NCI-H526 treated with DMSO at 0.1 percent for 48 hours (cell line): Measurements from ENCODE around the gene TROAP.
"Not testable (repeated sequence)": the region's sequence is repeated elsewhere in the genome, so short reads cannot be mapped to it uniquely, and the experiment has no call there.

Experiments
- DNase-seq: peaks from one replicate; lab custom pipeline; 2025; lab: John Stamatoyannopoulos, UW

Gene TROAP

GRCh38 chr12:49294086-49294803 lies 28.8 kb upstream of the TROAP start:
- DNase-seq, result peak; percentile 58

GRCh38 chr12:49294804-49295081 lies 28.3 kb upstream of the TROAP start:
- no peak for DNase-seq

DNA sequence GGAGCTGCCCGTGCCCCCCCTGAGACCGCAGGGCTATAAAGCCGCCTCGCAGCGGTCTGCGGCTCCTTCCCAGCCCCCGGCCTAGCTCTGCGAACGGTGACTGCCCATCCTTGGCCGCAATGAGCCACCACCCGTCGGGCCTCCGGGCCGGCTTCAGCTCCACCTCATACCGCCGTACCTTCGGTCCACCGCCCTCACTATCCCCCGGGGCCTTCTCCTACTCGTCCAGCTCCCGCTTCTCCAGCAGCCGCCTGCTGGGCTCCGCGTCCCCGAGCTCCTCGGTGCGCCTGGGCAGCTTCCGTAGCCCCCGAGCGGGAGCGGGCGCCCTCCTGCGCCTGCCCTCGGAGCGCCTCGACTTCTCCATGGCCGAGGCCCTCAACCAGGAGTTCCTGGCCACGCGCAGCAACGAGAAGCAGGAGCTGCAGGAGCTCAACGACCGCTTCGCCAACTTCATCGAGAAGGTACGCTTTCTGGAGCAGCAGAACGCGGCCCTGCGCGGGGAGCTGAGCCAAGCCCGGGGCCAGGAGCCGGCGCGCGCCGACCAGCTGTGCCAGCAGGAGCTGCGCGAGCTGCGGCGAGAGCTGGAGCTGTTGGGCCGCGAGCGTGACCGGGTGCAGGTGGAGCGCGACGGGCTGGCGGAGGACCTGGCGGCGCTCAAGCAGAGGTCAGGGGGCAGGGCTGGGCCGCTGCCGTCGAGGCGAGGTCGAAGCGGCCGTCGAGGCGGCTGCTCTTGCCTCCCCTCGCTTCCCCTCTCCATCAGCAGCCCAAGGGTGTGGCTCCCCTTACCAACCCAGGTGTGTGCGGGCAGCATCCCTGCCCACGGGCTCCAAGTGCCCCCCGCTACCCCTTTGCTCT lies 27.7 kb upstream of the TROAP start, which contains the start of gene PRPH:
PRPH (plus strand) TSS at position 66 of the 855 bp plus-strand sequence; CDS start at position 120, 54 bp downstream.
- no peak for DNase-seq

- peak; percentile 58 for DNase-seq
Observed at GRCh38 chr12:49296034-49296835, 26.8 kb upstream of the TROAP start.

GRCh38 chr12:49296836-49297694 lies 26.0 kb upstream of the TROAP start:
- DNase-seq, result peak; percentile 58

DNA sequence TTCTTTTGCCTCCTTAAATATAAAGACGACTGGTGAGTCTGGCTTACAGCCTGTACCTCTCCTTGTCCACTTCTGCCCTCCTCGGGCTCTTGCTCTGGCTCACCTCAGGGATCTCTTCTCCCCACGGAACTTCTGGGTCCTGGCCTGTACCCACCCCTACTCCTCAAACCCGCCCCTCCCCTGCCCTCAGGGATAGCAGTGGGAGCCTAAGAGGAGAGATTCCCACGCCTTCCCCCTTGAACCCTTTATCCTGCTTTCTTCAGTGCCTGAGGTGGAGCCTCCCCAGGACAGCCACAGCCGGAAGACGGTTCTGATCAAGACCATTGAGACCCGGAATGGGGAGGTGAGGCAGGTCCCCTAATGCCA lies 25.4 kb upstream of the TROAP start:
- no peak for DNase-seq

- DNase-seq, result no peak
Observed at GRCh38 chr12:49298160-49298559, 24.9 kb upstream of the TROAP start.

GRCh38 chr12:49301760-49302159 lies 21.3 kb upstream of the TROAP start:
- DNase-seq, result no peak

DNA sequence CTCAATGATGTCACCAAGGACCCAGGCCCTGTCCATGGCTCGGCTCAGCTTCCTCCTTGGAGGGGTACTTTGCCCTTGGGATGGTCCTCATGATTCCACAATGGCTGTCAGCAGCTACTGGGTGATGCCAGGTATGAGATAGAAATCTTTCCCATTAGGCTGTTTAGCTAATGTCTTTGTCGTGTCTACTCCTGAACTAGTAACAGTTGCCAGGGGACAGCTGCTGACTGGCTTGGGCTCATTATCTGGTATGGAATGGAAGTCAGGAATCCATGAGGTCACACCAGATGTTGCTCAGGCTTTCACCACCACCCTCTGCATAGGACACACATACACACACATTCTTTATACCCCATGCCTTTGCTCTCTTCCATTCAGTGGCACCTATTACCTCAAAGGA lies 18.9 kb upstream of the TROAP start:
- DNase-seq, result no peak

- DNase-seq, result no peak
Observed at GRCh38 chr12:49305762-49306510, 17.1 kb upstream of the TROAP start.

DNA sequence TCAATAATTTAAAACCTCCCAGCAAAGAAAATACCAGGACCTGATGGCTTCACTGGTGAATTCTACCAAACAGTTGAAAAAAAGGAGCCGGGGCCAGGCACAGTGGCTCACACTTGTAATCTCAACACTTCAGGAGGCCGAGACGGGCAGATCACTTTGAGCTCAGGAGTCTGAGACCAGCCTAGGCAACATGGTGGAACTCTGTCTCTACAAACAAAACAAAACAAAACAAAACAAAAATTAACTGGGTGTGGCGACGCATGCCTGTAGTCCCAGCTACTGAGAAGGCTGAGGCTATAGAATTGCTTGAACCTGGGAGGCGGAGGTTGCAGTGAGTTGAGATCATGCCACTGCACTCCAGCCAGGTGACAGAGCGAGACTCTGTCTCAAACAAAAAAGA lies 13.7 kb upstream of the TROAP start:
- no peak for DNase-seq

DNA sequence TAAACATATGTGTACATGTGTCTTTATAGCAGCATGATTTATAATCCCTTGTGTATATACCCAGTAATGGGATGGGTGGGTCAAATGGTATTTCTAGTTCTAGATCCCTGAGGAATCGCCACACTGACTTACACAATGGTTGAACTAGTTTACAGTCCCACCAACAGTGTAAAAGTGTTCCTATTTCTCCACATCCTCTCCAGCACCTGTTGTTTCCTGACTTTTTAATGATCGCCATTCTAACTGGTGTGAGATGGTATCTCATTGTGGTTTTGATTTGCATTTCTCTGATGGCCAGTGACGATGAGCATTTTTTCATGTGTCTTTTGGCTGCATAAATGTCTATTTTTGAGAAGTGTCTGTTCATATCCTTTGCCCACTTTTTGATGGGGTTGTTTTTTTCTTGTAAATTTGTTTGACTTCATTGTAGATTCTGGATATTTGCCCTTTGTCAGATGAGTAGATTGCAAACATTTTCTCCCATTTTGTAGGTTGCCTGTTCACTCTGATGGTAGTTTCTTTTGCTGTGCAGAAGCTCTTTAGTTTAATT lies 12.5 kb upstream of the TROAP start:
- DNase-seq, result not testable (repeated sequence)

DNA sequence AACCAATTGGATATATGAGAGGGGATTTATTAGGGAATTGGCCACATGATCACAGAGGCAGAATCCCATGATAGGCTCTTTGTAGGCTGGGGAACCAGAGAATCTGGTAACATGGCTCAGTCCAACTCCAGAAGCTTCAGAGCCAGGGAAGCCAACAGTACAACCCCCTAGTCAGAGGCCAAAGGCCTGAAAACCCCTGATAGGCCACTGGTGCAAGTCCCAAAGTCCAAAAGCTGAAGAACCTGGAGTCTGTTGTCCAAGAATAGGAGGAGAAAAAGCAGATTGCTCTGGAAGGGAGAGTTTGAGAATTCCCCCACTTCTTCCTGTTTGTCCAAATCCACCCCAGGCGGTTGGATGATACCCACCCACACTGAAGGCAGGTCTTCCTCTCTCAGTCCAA lies 8.2 kb upstream of the TROAP start:
- no peak for DNase-seq

- DNase-seq, result not testable (repeated sequence)
Observed at GRCh38 chr12:49317118-49317517, 5.9 kb upstream of the TROAP start.

DNA sequence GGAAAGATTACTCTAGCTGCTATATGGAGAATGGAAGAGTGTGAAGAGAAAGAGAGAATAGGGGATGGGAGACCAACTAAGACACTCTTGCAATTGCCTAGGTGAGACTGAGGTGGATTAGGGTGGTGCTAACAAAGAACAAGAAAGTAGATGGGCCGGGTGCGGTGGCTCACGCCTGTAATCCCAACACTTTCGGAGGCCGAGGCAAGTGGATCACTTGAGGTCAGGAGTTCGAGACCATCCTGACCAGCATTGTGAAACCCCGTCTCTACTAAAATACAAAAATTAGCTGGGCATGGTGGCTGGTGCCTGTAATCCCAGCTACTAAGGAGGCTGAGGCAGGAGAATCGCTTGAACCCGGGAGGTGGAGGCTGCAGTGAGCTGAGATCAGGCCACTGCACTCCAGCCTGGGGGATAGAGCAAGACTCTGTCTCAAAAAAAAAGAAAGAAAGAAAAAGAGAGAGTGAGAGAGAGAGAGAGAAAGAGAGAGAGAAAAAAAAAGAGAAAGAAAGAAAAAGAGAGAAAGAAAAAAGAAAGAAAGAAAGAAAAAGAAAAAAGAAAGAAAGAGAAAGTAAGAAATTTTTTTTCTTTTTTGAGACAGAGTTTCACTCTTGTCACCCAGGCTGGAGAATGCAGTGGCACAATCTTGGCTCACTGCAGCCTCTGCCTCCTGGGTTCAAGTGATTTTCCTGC lies 2.5 kb upstream of the TROAP start:
- not testable (repeated sequence) for DNase-seq

GRCh38 chr12:49322367-49322707 lies 718 bp upstream of the TROAP start:
- DNase-seq, result no peak

- DNase-seq, result no peak
Observed at GRCh38 chr12:49323524-49324097, 556 bp downstream of the TROAP start.

DNA sequence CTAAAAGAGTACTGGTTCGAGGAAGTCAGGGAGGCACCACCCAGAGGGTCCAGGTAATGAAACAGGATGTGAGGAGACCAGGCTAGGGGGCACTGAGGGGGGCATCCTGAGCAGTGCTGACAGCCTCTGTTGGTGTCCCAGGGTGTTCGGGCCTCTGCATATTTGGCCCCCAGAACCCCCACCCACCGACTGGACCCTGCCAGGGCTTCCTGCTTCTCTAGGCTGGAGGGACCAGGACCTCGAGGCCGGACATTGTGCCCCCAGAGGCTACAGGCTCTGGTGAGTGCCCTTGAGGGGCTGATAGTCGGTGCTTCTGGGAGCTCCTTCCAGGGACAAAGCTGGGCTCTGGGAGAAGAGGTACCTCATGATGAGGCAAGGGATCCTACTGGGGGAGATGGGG lies 2.6 kb downstream of the TROAP start:
- DNase-seq, result no peak

DNA sequence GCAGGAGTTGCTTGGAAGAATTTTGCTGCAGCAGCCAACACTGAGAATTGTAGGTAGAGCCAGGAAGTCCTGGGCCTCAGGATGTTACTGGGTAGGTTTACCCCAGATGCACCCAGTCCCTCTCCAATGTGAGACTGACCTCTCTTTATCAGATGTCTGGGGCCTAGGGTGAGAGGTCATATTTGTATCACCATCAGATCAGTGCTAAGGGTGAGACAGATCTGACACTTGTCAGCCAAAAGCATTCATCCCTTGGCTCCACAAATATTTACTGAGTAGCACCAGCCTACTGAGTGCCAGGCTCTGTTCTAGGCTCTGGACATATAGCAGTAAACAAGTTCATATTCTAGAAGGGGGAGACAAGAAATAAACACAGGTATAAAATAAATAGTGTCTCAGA lies 4.3 kb downstream of the TROAP start:
- no peak for DNase-seq

DNA sequence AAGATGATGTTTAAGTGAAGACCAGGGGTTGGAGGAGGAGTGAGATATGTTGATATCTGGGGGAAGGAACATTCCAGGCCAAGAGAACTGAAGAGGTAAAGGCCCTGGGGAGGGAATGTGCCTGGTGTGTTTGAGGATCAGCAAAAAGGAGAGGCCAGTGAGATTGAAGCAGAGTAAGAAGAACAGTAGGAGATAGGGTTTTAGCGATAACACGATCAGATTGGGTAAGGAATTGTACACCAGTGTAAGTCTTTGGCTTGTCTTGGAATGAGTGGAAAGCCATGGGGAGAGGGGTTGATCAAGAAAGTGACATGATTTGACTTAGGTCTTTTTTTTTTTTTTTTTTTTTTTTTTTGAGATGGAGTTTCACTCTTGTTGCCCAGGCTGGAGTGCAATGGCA lies 4.8 kb downstream of the TROAP start:
- DNase-seq, result no peak
